Hepatocyte (in vitro differentiated cells): ENCODE measurements around the gene METRN. TPM values are rescaled to one million over a fixed set of nuclear protein-coding genes. Genes with fewer than 3 reads are reported as not detected.
A peak's percentile ranks its signal among the peaks of the same experiment; 100 is the strongest.

Experiments used
- DNase-seq: peaks from one replicate; pipeline ENCODE4 v3.0.0-alpha.2; 2016; ENCODE audit warnings: low spot score
- H2AFZ ChIP-seq: fragments of 200-600 bp; sonication (generic); 2 replicates; pipeline ENCODE4 v1.6.0; 2016; ENCODE audit warnings: antibody characterized with exemption, mild to moderate bottlenecking
- H3K27ac ChIP-seq: fragments of 200-600 bp; sonication (generic); 2 replicates; pipeline ENCODE4 v1.5.1; 2016; ENCODE audit warnings: mild to moderate bottlenecking
- H3K27me3 ChIP-seq: fragments of 200-600 bp; sonication (generic); 2 replicates; pipeline ENCODE4 v1.6.1; 2016
- H3K36me3 ChIP-seq: fragments of 200-600 bp; sonication (generic); replicated peaks from 2 replicates; pipeline ENCODE4 v1.5.1; 2016; ENCODE audit warnings: low read depth; ENCODE audit not compliant: insufficient read depth
- H3K4me1 ChIP-seq: fragments of 200-600 bp; sonication (generic); 2 replicates; pipeline ENCODE4 v1.5.1; 2016; ENCODE audit warnings: mild to moderate bottlenecking, moderate library complexity; ENCODE audit not compliant: insufficient read depth
- H3K4me2 ChIP-seq: fragments of 200-600 bp; sonication (generic); 2 replicates; pipeline ENCODE4 v1.6.0; 2016
- H3K4me3 ChIP-seq: fragments of 200-600 bp; sonication (generic); 2 replicates; pipeline ENCODE4 v1.5.1; 2016; ENCODE audit warnings: mild to moderate bottlenecking
- H3K79me2 ChIP-seq: fragments of 200-600 bp; sonication (generic); 2 replicates; pipeline ENCODE4 v1.6.0; 2017; ENCODE audit warnings: mild to moderate bottlenecking
- H3K9me2 ChIP-seq: fragments of 200-600 bp; sonication (generic); replicated peaks from 2 replicates; pipeline ENCODE4 v1.6.0; 2017; ENCODE audit warnings: mild to moderate bottlenecking; ENCODE audit not compliant: insufficient read depth
- H3K9me3 ChIP-seq: fragments of 200-600 bp; sonication (generic); 2 replicates; pipeline ENCODE4 v1.5.1; 2016; ENCODE audit warnings: low read depth, mild to moderate bottlenecking
- H4K20me1 ChIP-seq: fragments of 200-600 bp; sonication (generic); 2 replicates; pipeline ENCODE4 v1.6.0; 2016; ENCODE audit warnings: mild to moderate bottlenecking; ENCODE audit not compliant: insufficient read depth, poor library complexity, severe bottlenecking
- CTCF ChIP-seq: fragments of 200-600 bp; sonication (generic); IDR thresholded peaks from 2 replicates; pipeline ENCODE4 v1.5.1; 2016; ENCODE audit warnings: antibody characterized with exemption, mild to moderate bottlenecking; ENCODE audit not compliant: poor library complexity
- EZH2 ChIP-seq: fragments of 200-600 bp; sonication (generic); IDR thresholded peaks from 2 replicates; pipeline ENCODE4 v1.6.1; 2016; ENCODE audit warnings: antibody characterized with exemption, mild to moderate bottlenecking, borderline replicate concordance
- EZH2phosphoT487 ChIP-seq: fragments of 200-600 bp; sonication (generic); IDR thresholded peaks from one replicate; pipeline ENCODE4 v1.6.1; 2018; ENCODE audit warnings: antibody characterized with exemption, mild to moderate bottlenecking, low read depth, moderate library complexity; ENCODE audit not compliant: unreplicated experiment, severe bottlenecking
- WGBS: methylation state at CpG from one replicate; pipeline ENCODE4 v1.1.6; 2016; ENCODE audit warnings: low lambda C conversion rate; ENCODE audit errors: missing lambda C conversion rate; 5-methylcytosine and 5-hydroxymethylcytosine counted together
- polyA plus RNA-seq: library from polyadenylated mRNA; unstranded; fragments of >200 nt; fragmentation: Nextera tagmentation; extraction: Ambion mirVana; gene quantifications from 2 replicates; pipeline ENCODE4 v1.2.1, GENCODE V29; 2016
- total RNA-seq: library from RNA; depleted of rRNA; stranded (reverse); fragments of >200 nt; gene quantifications from 2 replicates; pipeline ENCODE4 v1.2.3, GENCODE V29; 2014

Gene METRN
- total and polyA plus RNA-seq, 2 experiments from 2014 or later = 22.7 to 68.1 TPM

GRCh38 chr16:745739-746138 lies 30.8 kb downstream of the METRN start:
- Histone ChIP-seq H3K4me2 (no peak overlapping the region), H4K20me1 (no peaks in the 10 kb centered on the region), H3K27me3 (no peaks in the 10 kb centered on the region), H3K4me1 (peaks cover 4% of the 10 kb centered on the region), H3K36me3 (no peaks in the 10 kb centered on the region), H2AFZ (no peak overlapping the region), H3K4me3 (no peak overlapping the region), H3K79me2 (no peaks in the 10 kb centered on the region), H3K9me2 (no peaks in the 10 kb centered on the region), H3K9me3 (no peaks in the 10 kb centered on the region), H3K27ac (no peak overlapping the region)
- TF ChIP-seq EZH2phosphoT487 (no peak), CTCF (peak; percentile 58), EZH2 (no peak)
- DNase-seq = peak; percentile 77
- WGBS = 7% methylated on average over 11 of the region's 14 CpGs

- H3K9me2 ChIP-seq = no peaks in the 10 kb centered on the region
- 89% methylated on average over 6 of the region's 13 CpGs for WGBS
- H2AFZ ChIP-seq = no peak overlapping the region
- no peak overlapping the region for H3K4me2 ChIP-seq
- no peak overlapping the region for H3K27ac ChIP-seq
- peaks cover 5% of the 10 kb centered on the region for H3K4me1 ChIP-seq
- H3K79me2 ChIP-seq = no peaks in the 10 kb centered on the region
- TF ChIP-seq CTCF (no peak), EZH2 (no peak), EZH2phosphoT487 (no peak)
- H3K9me3 ChIP-seq = no peaks in the 10 kb centered on the region
- H3K27me3 ChIP-seq = peaks cover 3% of the 10 kb centered on the region
- H3K36me3 ChIP-seq = no peaks in the 10 kb centered on the region
- no peak overlapping the region for H3K4me3 ChIP-seq
- no peaks in the 10 kb centered on the region for H4K20me1 ChIP-seq
- DNase-seq = no peak
Observed at GRCh38 chr16:746637-747036, 31.7 kb downstream of the METRN start.

GRCh38 chr16:747978-748746 lies 33.2 kb downstream of the METRN start:
- DNase-seq = no peak
- Histone ChIP-seq H3K36me3 (no peaks in the 10 kb centered on the region), H3K4me3 (no peak overlapping the region)

More at GRCh38 chr16:747978-748746, 33.2 kb downstream of the METRN start:
- Histone ChIP-seq H4K20me1 (no peaks in the 10 kb centered on the region), H3K9me2 (no peaks in the 10 kb centered on the region), H3K4me2 (no peak overlapping the region), H3K4me1 (peaks cover 7% of the 10 kb centered on the region), H2AFZ (no peak overlapping the region), H3K79me2 (no peaks in the 10 kb centered on the region), H3K9me3 (no peaks in the 10 kb centered on the region), H3K27ac (peak overlapping the region; percentile 42), H3K27me3 (peaks cover 3% of the 10 kb centered on the region)
- WGBS = 91% methylated on average over 35 of the region's 39 CpGs
- TF ChIP-seq CTCF = no peak
- TF ChIP-seq EZH2phosphoT487 = no peak
- TF ChIP-seq EZH2 = no peak
